Central memory CD4-positive, alpha-beta T cell (primary cell): ENCODE results near the gene COL20A1.
"Not testable (repeated sequence)": the region's sequence is repeated elsewhere in the genome, so short reads cannot be mapped to it uniquely, and the experiment has no call there.

ENCODE experiments used
- DNase-seq: peaks from one replicate; pipeline ENCODE4 v3.0.0; 2022

The COL20A1 gene

GRCh38 chr20:63379872-63380271 is 86.9 kb downstream of the COL20A1 start:
- DNase-seq = not testable (repeated sequence)

GRCh38 chr20:63380346-63380870 is 87.4 kb downstream of the COL20A1 start:
- no peak for DNase-seq

GRCh38 chr20:63381781-63382431 is 88.9 kb downstream of the COL20A1 start:
- DNase-seq = peak; percentile 19

GRCh38 chr20:63382551-63383300 is 89.7 kb downstream of the COL20A1 start:
- DNase-seq = no peak

GRCh38 chr20:63383556-63383955 is 90.6 kb downstream of the COL20A1 start:
- DNase-seq = no peak

- DNase-seq = no peak
Measured at GRCh38 chr20:63384336-63384735, 91.3 kb downstream of the COL20A1 start.
